Epithelial cell of proximal tubule (primary cell): ENCODE results near the gene HIVEP3. TPM values are rescaled to one million over a fixed set of nuclear protein-coding genes. Genes with fewer than 3 reads are reported as not detected.

Experiments
- DNase-seq: peaks from one replicate; pipeline ENCODE4 v3.0.0-alpha.2; 2011; ENCODE audit warnings: low read depth
- H3K4me3 ChIP-seq: 2 replicates; pipeline ENCODE4 v1.5.1; 2011; ENCODE audit warnings: low read depth, mild to moderate bottlenecking, low read length
- CTCF ChIP-seq: conservative IDR thresholded peaks from 2 replicates; pipeline ENCODE4 v1.5.1; 2012; ENCODE audit warnings: low read depth, mild to moderate bottlenecking, low read length
- total RNA-seq: library from RNA; depleted of rRNA; stranded (reverse); fragments of >200 nt; gene quantifications from 2 replicates; pipeline ENCODE4 v1.2.3, GENCODE V29; 2015

The HIVEP3 gene
- total RNA-seq, 1 donor from 2014 or later, result 3.9 TPM

GRCh38 chr1:41678111-41678878 is 240.4 kb downstream of the HIVEP3 start:
- DNase-seq, result no peak
- TF ChIP-seq CTCF, result no peak
- no peak overlapping the region for H3K4me3 ChIP-seq

- TF ChIP-seq CTCF, result no peak
These were observed 241.1 kb downstream of the HIVEP3 start for GRCh38 chr1:41677620-41678019.

GRCh38 chr1:41675401-41675800 is 243.3 kb downstream of the HIVEP3 start:
- no peak for TF ChIP-seq CTCF
- DNase-seq, result no peak
- H3K4me3 ChIP-seq, result no peak overlapping the region

More at GRCh38 chr1:41677620-41678019, 241.1 kb downstream of the HIVEP3 start:
- DNase-seq, result no peak
- no peak overlapping the region for H3K4me3 ChIP-seq

DNA sequence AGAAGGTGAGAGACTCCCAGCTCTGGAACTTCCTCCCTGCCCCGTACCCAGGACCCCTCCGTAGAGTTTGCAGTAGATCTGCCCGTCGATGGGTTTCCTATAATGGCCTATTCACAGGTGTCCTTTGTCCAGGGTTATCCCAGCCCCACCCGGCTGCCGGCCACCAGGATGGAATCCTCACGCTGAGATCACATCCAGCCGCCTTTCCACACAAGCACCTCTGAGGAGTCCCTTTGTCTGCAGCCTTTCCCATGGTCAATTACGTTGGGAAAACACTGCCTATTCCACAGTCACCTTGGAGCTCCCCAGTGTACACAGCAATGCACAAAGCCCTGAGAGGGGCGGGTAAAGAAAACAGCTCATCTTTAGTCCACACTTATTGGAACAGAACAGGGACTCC is 244.2 kb downstream of the HIVEP3 start:
- TF ChIP-seq CTCF, result no peak
- DNase-seq, result no peak
- no peak overlapping the region for H3K4me3 ChIP-seq

- H3K4me3 ChIP-seq, result no peak overlapping the region
- TF ChIP-seq CTCF, result no peak
- no peak for DNase-seq
These were observed 244.9 kb downstream of the HIVEP3 start for GRCh38 chr1:41673806-41674205.

DNA sequence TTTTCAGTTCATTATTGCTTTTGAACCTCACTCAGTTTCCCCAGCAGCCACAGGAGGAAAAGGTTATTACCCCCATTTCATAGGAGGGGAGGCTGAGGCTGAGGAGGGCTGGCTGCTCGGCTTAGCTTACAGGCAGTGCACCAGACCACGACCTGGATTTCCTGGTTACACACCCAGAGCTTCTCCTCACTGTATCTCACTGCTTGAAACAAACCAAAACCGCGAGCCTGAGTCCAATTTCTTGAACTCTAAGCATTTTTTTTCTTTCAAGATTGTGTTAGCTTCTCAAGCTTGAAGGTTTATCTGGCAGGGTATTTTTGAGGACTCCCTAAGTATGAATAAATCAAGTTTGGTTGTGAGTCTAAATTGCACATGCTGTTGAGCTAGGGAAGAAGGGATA is 245.3 kb downstream of the HIVEP3 start:
- no peak overlapping the region for H3K4me3 ChIP-seq
- no peak for DNase-seq
- no peak for TF ChIP-seq CTCF

DNA sequence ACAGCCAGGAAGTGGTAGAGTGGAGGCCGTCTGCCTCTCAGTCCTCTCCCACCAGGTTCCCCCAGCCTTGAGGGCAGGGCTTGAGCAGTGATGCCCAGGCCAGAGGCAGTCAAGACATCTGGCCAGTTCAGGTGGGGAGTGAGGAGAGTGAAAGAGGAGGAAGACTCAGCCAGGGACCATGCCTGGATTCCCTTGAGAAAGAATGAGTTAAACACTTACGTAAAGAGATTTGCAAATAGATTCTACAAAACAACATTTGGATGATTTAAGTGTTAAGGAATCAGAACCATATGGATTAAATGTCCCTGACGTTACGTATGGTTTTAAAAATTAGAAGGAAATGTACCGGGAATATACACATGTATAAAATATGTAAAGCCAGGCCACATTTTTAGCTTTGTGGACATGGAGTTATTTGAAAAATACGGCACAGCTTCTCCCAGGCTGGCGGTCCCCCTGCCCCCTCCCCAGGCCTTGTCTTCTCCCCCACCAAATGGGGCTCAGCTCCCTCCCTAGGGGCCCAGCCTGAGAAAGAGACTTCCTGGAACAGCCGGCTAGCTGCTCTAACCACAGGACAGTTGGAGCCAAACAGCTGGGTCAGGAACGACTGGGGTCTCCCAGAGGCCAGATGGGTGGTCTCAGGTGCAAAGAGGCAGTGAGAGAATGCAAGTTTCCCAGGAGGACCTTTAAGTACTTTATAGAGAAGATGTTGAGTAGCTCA is 245.9 kb downstream of the HIVEP3 start:
- no peak overlapping the region for H3K4me3 ChIP-seq
- TF ChIP-seq CTCF, result no peak

More for the DNA sequence above, 245.9 kb downstream of the HIVEP3 start:
- DNase-seq, result no peak
